Transverse colon (tissue), 4 donors: Measurements from ENCODE around the gene A1BG. TPM values are rescaled to one million over a fixed set of nuclear protein-coding genes. Genes with fewer than 3 reads are reported as not detected.
"Not testable (repeated sequence)": the region's sequence is repeated elsewhere in the genome, so short reads cannot be mapped to it uniquely, and the experiment has no call there.

ENCODE experiments used
- DNase-seq: peaks from one replicate; pipeline ENCODE4 v3.0.0-alpha.2; 2019
- H3K27ac ChIP-seq, 4 donors: fragments of 200-600 bp; sonication (generic); 2 replicates each; pipeline ENCODE4 v1.5.1; 2016 to 2018; ENCODE audit warnings: inconsistent platforms in 4 of 4
- H3K27me3 ChIP-seq: fragments of 200-600 bp; sonication (generic); 2 replicates; pipeline ENCODE4 v1.5.1; 2017; ENCODE audit warnings: inconsistent platforms
- H3K36me3 ChIP-seq, 4 donors: fragments of 200-600 bp; sonication (generic); 2 replicates each; pipeline ENCODE4 v1.5.1; 2017 to 2019; ENCODE audit warnings: inconsistent platforms in 4 of 4
- H3K4me1 ChIP-seq, 4 donors: fragments of 200-600 bp; sonication (generic); 2 replicates each; pipeline ENCODE4 v1.5.1; 2017 to 2020; ENCODE audit warnings: inconsistent platforms in 4 of 4
- H3K4me3 ChIP-seq, 4 donors: fragments of 200-600 bp; sonication (generic); 1 replicate in 1 of 4; 2 replicates in 3 of 4; pipeline versions ENCODE4 v1.5.1 to v1.6.1; 2017 to 2019; ENCODE audit warnings: inconsistent platforms in 4 of 4
- H3K9me3 ChIP-seq, 2 donors: fragments of 200-600 bp; sonication (generic); 2 replicates each; pipeline ENCODE4 v1.5.1; 2017 to 2019; ENCODE audit warnings: inconsistent platforms in 2 of 2
- CTCF ChIP-seq, 5 experiments: fragments of 200-600 bp in 3 of 5; fragments of 450-650 bp in 2 of 5; sonication (generic) in 3 of 5; IDR thresholded peaks; 1 replicate in 2 of 5; 2 replicates in 3 of 5; pipeline ENCODE4 v1.5.1; 2016 to 2017; ENCODE audit warnings: antibody characterized with exemption in 5 of 5, inconsistent platforms in 3 of 5, mild to moderate bottlenecking in 2 of 5, moderate library complexity in 1 of 5
- EP300 ChIP-seq: sonication (generic); formaldehyde crosslinking; IDR thresholded peaks from one replicate; pipeline ENCODE4 v1.6.1; 2017; ENCODE audit warnings: antibody characterized with exemption, low read depth
- POLR2A ChIP-seq: fragments of 450-650 bp; IDR thresholded peaks from one replicate; pipeline ENCODE4 v1.6.1; 2016; ENCODE audit warnings: antibody characterized with exemption, mild to moderate bottlenecking, moderate library complexity
- POLR2AphosphoS5 ChIP-seq, 3 donors: sonication (generic); formaldehyde crosslinking; IDR thresholded peaks; one replicate each; pipeline ENCODE4 v1.6.1; 2016; ENCODE audit warnings: antibody characterized with exemption in 3 of 3
- WGBS, 2 donors: methylation state at CpG; one replicate each; pipeline ENCODE4 v1.1.5; 2018; ENCODE audit warnings: low coverage in 1 of 2; 5-methylcytosine and 5-hydroxymethylcytosine counted together
- in situ Hi-C, 4 donors: fragments of 200-750 bp; cut with MboI; loops; one replicate each; pipeline versions ENCODE4 v1.15.0 to v1.15.1; 2017; ENCODE audit warnings: low sequenced_read_pairs in 3 of 4, low pct_ligation_motif_present in 1 of 4, low pct_unique_long_range_greater_than_20kb in 1 of 4
- intact Hi-C: fragments of 100-400 bp; cut with DNase I; formaldehyde crosslinking; loops from one replicate; pipeline ENCODE4 v1.15.1; 2023; ENCODE audit warnings: low total_unique reads
- total RNA-seq, 4 donors: library from RNA; depleted of rRNA; stranded (reverse); fragments of >200 nt; gene quantifications; one replicate each; pipeline ENCODE4 v1.1.0, GENCODE V29; 2016

A1BG gene
- total RNA-seq, 4 donors from 2014 or later, result 0.60 to 25.1 (median 3.7) TPM; not detected in 1

GRCh38 chr19:58315580-58315979, 37.7 kb downstream of the A1BG start:
- in situ Hi-C loops, result no loop called here
- Histone ChIP-seq H3K27me3 (no peaks in the 10 kb centered on the region), H3K27ac (no peak overlapping the region), H3K4me3 (no peak overlapping the region), H3K4me1 (no peaks in the 10 kb centered on the region), H3K36me3 (peaks cover 0 to 27% (median 14%) of the 10 kb centered on the region in 4 donors), H3K9me3 (no peaks in the 10 kb centered on the region)
- no peak for DNase-seq
- intact Hi-C loops, result no loop called here
- 96% methylated on average over 2 of the region's 2 CpGs; no CpG with 5 or more reads in 1 of the 2 donors for WGBS, 2 donors
- TF ChIP-seq EP300 (no peak), CTCF (IDR thresholded peaks at IDR 0.05) (no peak), POLR2A (no peak), POLR2AphosphoS5 (IDR thresholded peaks at IDR 0.05) (no peak)

- intact Hi-C loops (no loop called here), in situ Hi-C loops (no loop called here)
- Histone ChIP-seq H3K27ac (no peak overlapping the region), H3K4me1 (peaks cover 1 to 4% (median 2%) of the 10 kb centered on the region in 4 donors), H3K4me3 (no peak overlapping the region), H3K27me3 (no peaks in the 10 kb centered on the region), H3K36me3 (peaks cover 0 to 42% (median 18%) of the 10 kb centered on the region in 4 donors), H3K9me3 (no peaks in the 10 kb centered on the region)
- DNase-seq, result no peak
- TF ChIP-seq CTCF (IDR thresholded peaks at IDR 0.05) (no peak), EP300 (no peak), POLR2AphosphoS5 (IDR thresholded peaks at IDR 0.05) (no peak), POLR2A (no peak)
- WGBS, 2 donors, result 92 to 100% methylated on average over 5 to 7 of the region's 7 CpGs
These were observed 41.9 kb downstream of the A1BG start for GRCh38 chr19:58311345-58311865.

GRCh38 chr19:58310685-58311084, 42.6 kb downstream of the A1BG start:
- intact Hi-C loops, H3K27ac ChIP-seq, H3K27me3 ChIP-seq, DNase-seq, in situ Hi-C loops, H3K4me3 ChIP-seq, H3K9me3 ChIP-seq: not testable (repeated sequence)
- WGBS, 2 donors, result 61 to 78% methylated on average over 5 to 13 of the region's 13 CpGs
- H3K4me1 ChIP-seq, result peaks cover 9 to 11% (median 9%) of the 10 kb centered on the region in 4 donors
- H3K36me3 ChIP-seq, result peaks cover 0 to 42% (median 18%) of the 10 kb centered on the region in 4 donors
- TF ChIP-seq CTCF (IDR thresholded peaks at IDR 0.05), result peak in 4 of 5 experiments; percentile 15 to 35 (median 27)

GRCh38 chr19:58307736-58308135, 45.6 kb downstream of the A1BG start:
- TF ChIP-seq POLR2AphosphoS5 (IDR thresholded peaks at IDR 0.05), result no peak
- TF ChIP-seq POLR2A, result no peak
- TF ChIP-seq EP300, result no peak
- TF ChIP-seq CTCF (IDR thresholded peaks at IDR 0.05), result no peak
- Histone ChIP-seq H3K4me3 (no peak overlapping the region), H3K4me1 (peaks cover 9 to 17% (median 14%) of the 10 kb centered on the region in 4 donors), H3K9me3 (no peaks in the 10 kb centered on the region), H3K27ac (no peak overlapping the region), H3K27me3 (no peaks in the 10 kb centered on the region), H3K36me3 (peaks cover 0 to 29% (median 11%) of the 10 kb centered on the region in 4 donors)
- intact Hi-C loops (no loop called here), in situ Hi-C loops (no loop called here)
- WGBS, 2 donors, result 79 to 100% methylated on average over 1 to 4 of the region's 4 CpGs
- DNase-seq, result no peak
